Measurements from ENCODE around the gene CATSPERZ.
A peak's percentile ranks its signal among the peaks of the same experiment; 100 is the strongest.

Gene CATSPERZ

DNA sequence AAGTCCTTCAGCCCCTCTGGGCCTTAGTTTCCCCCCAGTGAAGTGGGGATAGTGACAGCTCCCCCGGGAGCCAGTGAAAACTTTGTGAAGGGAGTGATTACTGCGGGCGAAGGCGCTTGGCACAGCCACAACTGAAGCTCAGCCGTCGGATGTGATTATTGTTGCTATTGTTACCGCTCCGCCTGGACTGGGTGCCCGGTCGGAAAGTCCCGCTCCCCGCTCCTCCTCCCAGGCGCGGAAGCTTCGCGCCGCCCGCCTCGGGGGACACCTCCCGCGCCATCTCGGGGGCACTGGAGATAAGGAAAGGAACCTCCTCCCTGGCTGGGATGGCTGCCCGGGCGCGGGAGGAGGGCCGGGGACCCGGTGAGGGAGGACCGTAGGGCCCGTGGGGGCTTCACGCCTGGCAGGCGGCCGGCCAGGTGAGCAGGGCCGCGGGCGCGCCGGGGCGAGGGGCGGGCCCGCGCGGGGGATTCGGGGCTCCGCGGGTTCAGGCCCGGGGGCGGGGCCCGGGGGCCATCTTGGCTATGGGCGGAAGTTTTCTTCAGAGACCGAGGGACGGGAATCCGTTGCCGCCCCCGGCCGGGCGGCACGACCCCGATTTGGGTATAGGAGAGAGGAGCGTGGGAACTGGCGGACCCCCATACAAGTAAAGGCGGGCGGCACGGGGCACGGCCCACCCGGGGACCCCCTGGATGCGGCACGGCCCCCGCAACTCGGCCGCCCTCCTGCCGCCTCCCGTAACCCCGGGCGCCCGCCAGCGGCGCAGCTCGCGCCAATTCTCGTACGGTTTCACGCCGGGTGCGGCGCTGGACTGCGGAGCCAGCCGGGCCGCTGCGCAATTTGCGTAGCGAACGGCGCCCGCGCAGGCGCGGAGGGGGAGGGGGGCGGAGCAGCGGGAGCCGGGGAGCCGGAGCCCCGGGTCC lies 14.9 kb upstream of the CATSPERZ start, which contains the start of gene GPR137:
GPR137 (plus strand) TSS at position 887 of the 923 bp plus-strand sequence. CDS start 677 bp downstream, outside the sequence.
- Histone ChIP-seq H3K9me3 (peaks cover 2% of the 10 kb centered on the region; the same call in 1 of the 2 replicates), H3K36me3 (replicated peaks) (peaks cover 6% of the 10 kb centered on the region; the same call in 1 of the 2 replicates), H3K4me1 (peaks cover 14% of the 10 kb centered on the region), H3K27me3 (ENCODE audit: low read depth) (peaks cover 2% of the 10 kb centered on the region; the same call in 1 of the 2 replicates), H3K4me3 (peak within 1 kb of the TSS; percentile 77)
- DNase-seq (ENCODE audit: low spot score in 2 of 2): peak; percentile 55 to 89
- in situ Hi-C loops (cut with MboI; ENCODE audit: low sequenced_read_pairs): no loop called here

DNA sequence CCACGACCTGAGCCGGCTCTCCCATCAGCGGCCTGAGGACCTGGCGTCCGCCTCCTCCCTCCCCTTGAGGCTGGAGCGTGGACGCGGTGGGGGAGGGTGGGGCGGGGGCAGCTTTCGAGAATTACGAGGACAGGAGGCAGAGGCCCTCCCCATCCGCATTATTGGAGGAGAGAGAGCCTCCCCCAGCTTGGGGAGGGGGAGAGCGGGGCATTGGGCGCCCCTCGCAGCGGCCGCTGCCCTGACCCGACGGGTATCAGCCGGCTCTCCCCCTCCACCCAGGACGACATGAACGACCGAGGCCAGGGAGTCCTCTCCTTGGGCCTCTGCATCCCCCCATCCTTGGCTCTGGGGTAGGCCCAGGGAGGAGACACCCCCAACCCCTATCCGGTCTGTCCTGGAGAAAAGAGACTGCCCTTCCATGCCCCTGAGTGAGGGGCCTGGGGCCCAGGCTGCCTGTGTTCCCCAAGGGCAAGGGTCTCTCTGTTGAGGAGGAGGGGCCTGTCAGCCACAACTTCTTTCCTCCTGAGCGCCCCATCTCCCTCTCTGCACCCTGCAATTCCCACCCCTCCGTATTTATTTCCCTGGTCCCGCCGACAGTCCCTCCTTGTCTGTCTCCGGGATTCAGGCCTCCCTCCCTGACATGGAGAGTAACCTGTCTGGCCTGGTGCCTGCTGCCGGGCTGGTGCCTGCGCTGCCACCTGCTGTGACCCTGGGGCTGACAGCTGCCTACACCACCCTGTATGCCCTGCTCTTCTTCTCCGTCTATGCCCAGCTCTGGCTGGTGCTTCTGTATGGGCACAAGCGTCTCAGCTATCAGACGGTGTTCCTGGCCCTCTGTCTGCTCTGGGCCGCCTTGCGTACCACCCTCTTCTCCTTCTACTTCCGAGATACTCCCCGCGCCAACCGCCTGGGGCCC lies 14.0 kb upstream of the CATSPERZ start:
- peaks cover 14% of the 10 kb centered on the region for H3K4me1 ChIP-seq
- peaks cover 6% of the 10 kb centered on the region; the same call in 1 of the 2 replicates for H3K36me3 ChIP-seq (replicated peaks)
- peaks cover 2% of the 10 kb centered on the region; the same call in 1 of the 2 replicates for H3K9me3 ChIP-seq
- H3K27me3 ChIP-seq (ENCODE audit: low read depth): peaks cover 11% of the 10 kb centered on the region
- no peak for DNase-seq (ENCODE audit: low spot score in 2 of 2)
- in situ Hi-C loops (cut with MboI; ENCODE audit: low sequenced_read_pairs): no loop called here
- H3K4me3 ChIP-seq: peak overlapping the region; percentile 77

DNA sequence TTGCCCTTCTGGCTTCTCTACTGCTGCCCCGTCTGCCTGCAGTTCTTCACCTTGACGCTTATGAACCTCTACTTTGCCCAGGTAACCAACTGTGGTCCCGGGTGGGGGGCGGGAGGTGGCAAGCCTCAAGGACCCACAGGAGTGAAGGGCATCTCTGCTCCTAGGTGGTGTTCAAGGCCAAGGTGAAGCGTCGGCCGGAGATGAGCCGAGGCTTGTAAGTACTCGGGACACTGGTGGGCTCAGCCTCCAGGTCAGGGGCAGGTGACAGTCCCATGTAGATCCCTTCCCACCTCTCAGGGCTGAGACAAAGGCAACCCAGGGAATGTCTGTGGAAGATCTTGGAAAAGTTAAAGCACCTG lies 13.4 kb upstream of the CATSPERZ start:
- Histone ChIP-seq H3K36me3 (replicated peaks) (peaks cover 6% of the 10 kb centered on the region; the same call in 1 of the 2 replicates), H3K9me3 (peaks cover 2% of the 10 kb centered on the region; the same call in 1 of the 2 replicates), H3K4me3 (no peak overlapping the region), H3K4me1 (peaks cover 14% of the 10 kb centered on the region), H3K27me3 (ENCODE audit: low read depth) (peaks cover 16% of the 10 kb centered on the region)
- DNase-seq (ENCODE audit: low spot score in 2 of 2): no peak
- in situ Hi-C loops (cut with MboI; ENCODE audit: low sequenced_read_pairs): no loop called here

DNA sequence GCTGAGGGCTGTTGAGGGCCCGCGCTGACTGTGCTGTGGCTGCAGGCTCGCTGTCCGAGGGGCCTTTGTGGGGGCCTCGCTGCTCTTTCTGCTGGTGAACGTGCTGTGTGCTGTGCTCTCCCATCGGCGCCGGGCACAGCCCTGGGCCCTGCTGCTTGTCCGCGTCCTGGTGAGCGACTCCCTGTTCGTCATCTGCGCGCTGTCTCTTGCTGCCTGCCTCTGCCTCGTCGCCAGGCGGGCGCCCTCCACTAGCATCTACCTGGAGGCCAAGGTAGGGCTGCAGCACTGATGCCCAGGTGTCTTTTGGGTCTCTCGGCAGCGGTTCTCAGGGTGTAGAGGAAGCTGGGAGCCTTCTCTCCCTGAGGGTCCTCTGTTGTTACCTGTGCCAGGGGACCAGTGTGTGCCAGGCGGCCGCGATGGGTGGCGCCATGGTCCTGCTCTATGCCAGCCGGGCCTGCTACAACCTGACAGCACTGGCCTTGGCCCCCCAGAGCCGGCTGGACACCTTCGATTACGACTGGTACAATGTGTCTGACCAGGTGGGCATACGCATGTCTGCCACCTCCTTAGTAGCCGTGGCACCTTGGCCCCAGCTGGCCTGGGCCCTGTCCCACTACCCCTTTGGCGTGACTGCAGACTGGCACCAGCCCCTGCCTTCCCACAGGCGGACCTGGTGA lies 12.3 kb upstream of the CATSPERZ start:
- in situ Hi-C loops (cut with MboI; ENCODE audit: low sequenced_read_pairs): no loop called here

DNA sequence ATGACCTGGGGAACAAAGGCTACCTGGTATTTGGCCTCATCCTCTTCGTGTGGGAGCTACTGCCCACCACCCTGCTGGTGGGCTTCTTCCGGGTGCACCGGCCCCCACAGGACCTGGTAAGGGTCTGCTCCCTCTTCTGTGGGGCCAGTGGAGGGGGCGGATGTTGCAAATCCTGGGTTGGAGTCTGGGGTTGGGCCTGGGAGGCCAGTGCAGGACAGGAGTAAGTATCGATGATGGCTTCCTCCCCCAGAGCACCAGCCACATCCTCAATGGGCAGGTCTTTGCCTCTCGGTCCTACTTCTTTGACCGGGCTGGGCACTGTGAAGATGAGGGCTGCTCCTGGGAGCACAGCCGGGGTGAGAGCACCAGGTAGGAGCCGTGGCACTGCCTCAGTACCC lies 11.8 kb upstream of the CATSPERZ start:
- no peaks in the 10 kb centered on the region; the same call in 1 of the 2 replicates for H3K36me3 ChIP-seq (replicated peaks)
- peaks cover 31% of the 10 kb centered on the region for H3K27me3 ChIP-seq (ENCODE audit: low read depth)
- in situ Hi-C loops (cut with MboI; ENCODE audit: low sequenced_read_pairs): no loop called here
- peaks cover 2% of the 10 kb centered on the region; the same call in 1 of the 2 replicates for H3K9me3 ChIP-seq
- H3K4me3 ChIP-seq: no peak overlapping the region
- no peak for DNase-seq (ENCODE audit: low spot score in 2 of 2)
- peaks cover 14% of the 10 kb centered on the region for H3K4me1 ChIP-seq

More for the DNA sequence above, 12.3 kb upstream of the CATSPERZ start:
- no peak overlapping the region for H3K4me3 ChIP-seq
- H3K27me3 ChIP-seq (ENCODE audit: low read depth): peaks cover 26% of the 10 kb centered on the region
- peaks cover 14% of the 10 kb centered on the region for H3K4me1 ChIP-seq
- no peak for DNase-seq (ENCODE audit: low spot score in 2 of 2)
- H3K36me3 ChIP-seq (replicated peaks): no peaks in the 10 kb centered on the region; the same call in 1 of the 2 replicates
- H3K9me3 ChIP-seq: peaks cover 2% of the 10 kb centered on the region; the same call in 1 of the 2 replicates

DNA sequence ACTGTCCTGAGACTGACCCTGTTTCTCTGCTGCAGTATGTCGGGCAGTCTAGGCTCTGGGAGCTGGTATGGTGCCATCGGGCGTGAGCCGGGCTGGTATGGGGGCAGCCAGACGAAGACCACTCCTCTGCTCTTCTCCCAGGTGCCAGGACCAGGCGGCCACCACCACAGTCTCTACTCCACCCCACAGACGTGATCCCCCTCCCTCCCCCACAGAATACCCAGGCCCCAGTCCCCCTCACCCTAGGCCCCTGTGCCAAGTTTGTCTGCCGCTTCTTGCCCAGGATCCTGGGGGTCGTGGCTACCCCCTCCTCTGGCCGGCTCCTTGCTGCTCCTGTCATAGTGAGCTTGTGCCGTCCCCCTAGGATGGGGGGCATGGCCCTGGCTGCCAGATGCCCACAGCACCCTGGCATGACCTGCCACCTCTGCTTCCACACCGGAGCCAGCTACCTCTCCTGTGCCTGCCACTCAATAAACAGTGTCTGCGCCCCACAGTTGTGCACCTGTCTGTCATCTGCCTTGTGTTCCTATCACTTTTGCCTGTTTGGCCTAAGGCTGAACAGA lies 11.1 kb upstream of the CATSPERZ start:
- in situ Hi-C loops (cut with MboI; ENCODE audit: low sequenced_read_pairs): no loop called here
- DNase-seq (ENCODE audit: low spot score in 2 of 2): no peak
- H3K9me3 ChIP-seq: peaks cover 2% of the 10 kb centered on the region; the same call in 1 of the 2 replicates
- peaks cover 7% of the 10 kb centered on the region for H3K4me1 ChIP-seq
- no peak overlapping the region for H3K4me3 ChIP-seq
- peaks cover 39% of the 10 kb centered on the region for H3K27me3 ChIP-seq (ENCODE audit: low read depth)
- no peaks in the 10 kb centered on the region for H3K36me3 ChIP-seq (replicated peaks)

DNA sequence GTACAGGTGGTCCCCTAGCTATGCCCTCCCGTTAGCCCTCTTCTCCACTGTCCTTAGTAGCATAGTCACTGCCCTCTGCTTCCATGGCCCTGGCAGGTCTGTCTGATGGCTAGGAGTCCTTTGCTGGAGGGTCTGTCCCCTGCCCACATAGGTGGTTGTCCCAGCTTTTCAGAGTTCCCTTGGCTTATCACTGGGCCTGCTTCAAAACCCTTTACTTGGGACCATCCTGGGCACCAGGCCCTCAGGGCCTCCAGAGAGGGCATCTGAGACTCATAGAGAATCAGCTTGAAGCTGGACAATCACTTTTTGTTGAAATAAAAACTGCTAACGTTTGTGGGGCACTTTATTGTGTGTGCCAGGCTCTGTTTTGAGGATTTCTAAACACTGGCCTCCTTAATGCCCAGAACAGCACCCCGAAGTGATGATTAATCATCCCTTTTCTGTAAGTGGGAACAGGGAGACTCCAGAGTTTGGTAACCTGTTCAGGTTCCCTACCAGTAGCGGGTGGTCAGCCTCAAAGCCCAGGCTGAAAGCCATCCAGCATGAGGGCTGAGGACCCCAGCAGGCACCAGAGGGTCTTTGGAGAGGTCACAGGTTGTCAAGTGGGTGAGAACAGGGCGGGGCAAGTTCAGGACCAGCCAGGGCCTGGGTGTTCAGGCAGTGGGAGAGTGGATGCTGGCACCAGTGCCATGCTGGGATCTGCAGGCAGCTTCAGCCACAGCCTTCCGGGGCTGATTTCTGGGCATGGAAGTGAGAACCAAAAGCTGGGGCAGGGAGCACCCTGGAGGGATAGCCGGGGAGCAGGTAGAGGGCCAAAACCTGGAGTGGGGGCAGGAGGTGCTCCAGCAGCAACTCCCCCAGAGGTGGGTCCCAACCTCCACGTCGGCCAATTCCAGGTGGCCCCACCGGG lies 9.6 kb upstream of the CATSPERZ start:
- DNase-seq (ENCODE audit: low spot score in 2 of 2): no peak
- H3K4me3 ChIP-seq: no peak overlapping the region
- no peaks in the 10 kb centered on the region for H3K9me3 ChIP-seq
- peaks cover 5% of the 10 kb centered on the region; the same call in 1 of the 2 replicates for H3K4me1 ChIP-seq
- in situ Hi-C loops (cut with MboI; ENCODE audit: low sequenced_read_pairs): no loop called here
- H3K36me3 ChIP-seq (replicated peaks): no peaks in the 10 kb centered on the region
- H3K27me3 ChIP-seq (ENCODE audit: low read depth): peaks cover 48% of the 10 kb centered on the region

DNA sequence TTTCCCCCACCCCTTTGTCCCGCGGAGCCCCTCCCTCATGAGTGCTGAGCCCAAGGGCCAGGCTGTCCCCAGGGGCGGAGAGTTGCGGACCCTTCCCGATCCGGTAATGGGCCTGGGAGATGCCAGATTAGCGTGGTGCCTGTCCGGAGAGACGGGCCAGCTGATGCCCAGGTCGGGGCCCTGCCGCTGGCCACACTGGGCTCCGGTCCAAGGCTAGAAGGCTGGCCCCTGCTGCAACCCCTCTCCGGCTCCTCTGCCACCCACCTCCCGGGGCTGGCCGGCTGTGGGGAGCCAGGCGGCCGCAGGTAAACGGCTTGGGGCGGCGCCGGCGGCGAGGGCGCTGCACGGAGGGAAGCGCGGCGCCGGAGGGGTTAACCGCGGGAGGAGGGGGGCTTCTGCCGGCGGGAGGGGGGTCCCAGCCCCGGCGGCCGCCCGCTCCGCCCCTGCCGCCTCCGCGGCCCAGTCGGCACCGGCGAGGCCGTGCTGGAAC lies 8.9 kb upstream of the CATSPERZ start, which contains the start of gene KCNK4:
KCNK4 (plus strand) TSS at position 41 of the 490 bp plus-strand sequence. CDS start 1,717 bp downstream, outside the sequence.
- Histone ChIP-seq H3K9me3 (no peaks in the 10 kb centered on the region), H3K4me3 (no peak within 1 kb of the TSS), H3K4me1 (peaks cover under 1% of the 10 kb centered on the region; the same call in 1 of the 2 replicates), H3K36me3 (replicated peaks) (no peaks in the 10 kb centered on the region), H3K27me3 (ENCODE audit: low read depth) (peaks cover 55% of the 10 kb centered on the region)
- no peak for DNase-seq (ENCODE audit: low spot score in 2 of 2)
- in situ Hi-C loops (cut with MboI; ENCODE audit: low sequenced_read_pairs): no loop called here

DNA sequence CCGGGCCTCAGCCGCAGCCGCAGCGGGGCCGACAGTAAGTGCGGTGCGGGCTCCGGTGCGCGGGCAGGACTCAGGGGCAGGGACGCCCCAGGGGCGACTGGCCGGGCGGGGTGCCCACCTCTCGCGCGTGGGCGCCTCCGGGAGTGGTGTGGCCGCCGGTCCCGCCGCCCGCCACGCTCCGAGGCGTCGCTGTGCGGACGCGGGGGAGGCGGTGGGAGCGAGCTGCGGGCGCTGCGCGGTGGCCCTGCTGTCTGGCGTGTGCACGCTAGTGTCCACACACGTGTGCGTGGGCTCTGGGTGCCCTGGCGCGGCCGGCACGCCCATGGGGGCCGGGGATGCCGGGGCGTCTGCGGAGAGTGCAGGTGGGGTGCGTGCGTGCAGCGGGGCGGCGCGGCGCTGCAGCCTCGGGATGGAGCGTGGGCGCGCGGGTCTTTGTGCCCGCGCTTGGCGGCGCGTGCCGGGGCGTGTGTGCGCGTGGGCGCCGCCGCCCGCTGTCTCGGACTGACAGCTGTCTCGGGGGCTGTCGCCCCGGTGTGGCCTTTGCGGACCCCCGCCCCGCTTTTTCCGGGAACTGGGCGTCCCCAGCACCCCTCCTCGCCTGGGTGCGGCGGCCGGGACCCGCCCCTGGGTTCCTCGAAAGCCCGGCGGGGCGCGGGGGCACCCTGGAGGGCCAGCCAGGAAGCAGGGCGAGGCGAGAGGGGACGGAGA lies 8.3 kb upstream of the CATSPERZ start:
- no peaks in the 10 kb centered on the region for H3K36me3 ChIP-seq (replicated peaks)
- DNase-seq (ENCODE audit: low spot score in 2 of 2): no peak
- in situ Hi-C loops (cut with MboI; ENCODE audit: low sequenced_read_pairs): no loop called here
- H3K27me3 ChIP-seq (ENCODE audit: low read depth): peaks cover 61% of the 10 kb centered on the region
- H3K4me3 ChIP-seq: no peak overlapping the region
- H3K4me1 ChIP-seq: no peaks in the 10 kb centered on the region
- no peaks in the 10 kb centered on the region for H3K9me3 ChIP-seq

DNA sequence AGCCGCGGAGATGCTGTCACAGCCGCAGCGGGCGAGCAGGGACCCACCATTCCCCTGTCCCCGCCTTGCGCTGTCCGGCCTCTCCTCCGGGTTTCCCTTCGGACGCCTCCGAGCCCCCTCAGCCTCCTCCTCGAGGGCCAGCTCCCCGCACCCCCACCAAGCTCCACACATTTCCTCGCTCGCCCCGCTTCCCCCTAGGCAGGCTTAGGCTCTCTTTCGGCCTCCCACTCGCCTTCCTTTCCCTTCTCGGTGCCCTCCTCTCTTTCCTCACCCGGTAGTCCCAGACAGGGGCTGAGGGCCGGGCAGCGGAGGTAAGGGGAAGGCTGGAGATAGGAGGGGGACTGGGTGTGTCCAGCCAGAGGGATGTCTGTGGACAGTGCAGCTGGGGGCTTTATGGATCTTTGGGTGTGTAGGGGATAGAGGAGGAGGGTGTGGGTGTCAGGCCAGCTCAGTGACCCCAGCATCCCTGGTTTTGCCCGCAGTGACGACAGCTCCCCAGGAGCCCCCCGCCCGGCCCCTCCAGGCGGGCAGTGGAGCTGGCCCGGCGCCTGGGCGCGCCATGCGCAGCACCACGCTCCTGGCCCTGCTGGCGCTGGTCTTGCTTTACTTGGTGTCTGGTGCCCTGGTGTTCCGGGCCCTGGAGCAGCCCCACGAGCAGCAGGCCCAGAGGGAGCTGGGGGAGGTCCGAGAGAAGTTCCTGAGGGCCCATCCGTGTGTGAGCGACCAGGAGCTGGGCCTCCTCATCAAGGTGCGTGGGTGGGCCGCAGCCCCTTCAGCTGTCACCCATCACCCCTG lies 7.5 kb upstream of the CATSPERZ start:
- DNase-seq (ENCODE audit: low spot score in 2 of 2): no peak
- in situ Hi-C loops (cut with MboI; ENCODE audit: low sequenced_read_pairs): no loop called here
- no peaks in the 10 kb centered on the region for H3K9me3 ChIP-seq
- no peak overlapping the region for H3K4me3 ChIP-seq
- no peaks in the 10 kb centered on the region for H3K36me3 ChIP-seq (replicated peaks)
- no peaks in the 10 kb centered on the region for H3K4me1 ChIP-seq
- peaks cover 68% of the 10 kb centered on the region for H3K27me3 ChIP-seq (ENCODE audit: low read depth)

DNA sequence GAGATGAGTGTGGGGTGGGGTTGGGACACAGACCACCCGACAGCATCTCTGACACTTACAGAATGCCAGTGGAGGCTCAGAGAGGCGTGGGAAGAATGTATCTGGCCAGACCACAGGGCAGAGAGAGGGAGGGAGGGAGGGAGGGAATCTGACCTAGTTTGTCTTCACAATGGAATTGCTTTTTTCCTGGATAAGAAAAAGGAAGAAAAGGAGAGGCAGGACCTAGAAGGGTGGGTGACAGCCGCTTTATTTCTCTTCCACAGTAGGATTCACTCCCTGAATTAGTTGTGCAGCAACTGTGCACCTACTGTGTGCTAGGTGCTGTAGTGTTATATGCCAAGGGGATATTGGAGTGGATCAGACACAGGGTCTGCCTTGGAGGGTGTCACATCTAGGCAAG lies 5.4 kb upstream of the CATSPERZ start:
- Histone ChIP-seq H3K27me3 (ENCODE audit: low read depth) (peaks cover 77% of the 10 kb centered on the region), H3K4me1 (no peaks in the 10 kb centered on the region)
- in situ Hi-C loops (cut with MboI; ENCODE audit: low sequenced_read_pairs): no loop called here

More for the DNA sequence above, 5.4 kb upstream of the CATSPERZ start:
- Histone ChIP-seq H3K36me3 (replicated peaks) (no peaks in the 10 kb centered on the region), H3K9me3 (no peaks in the 10 kb centered on the region), H3K4me3 (no peak overlapping the region)
- DNase-seq (ENCODE audit: low spot score in 2 of 2): no peak
